Astrocyte (in vitro differentiated cells and primary cell): ENCODE measurements around the gene SLC44A5.

Experiments used
- CTCF ChIP-seq: IDR thresholded peaks from 2 replicates; pipeline ENCODE4 v1.5.1; 2011; ENCODE audit warnings: low read depth, mild to moderate bottlenecking, inconsistent platforms, low read length, moderate library complexity; ENCODE audit not compliant: insufficient read depth
- EZH2 ChIP-seq: IDR thresholded peaks from 2 replicates; pipeline ENCODE4 v1.6.1; 2012; ENCODE audit warnings: mild to moderate bottlenecking, low read length, inconsistent platforms; ENCODE audit not compliant: insufficient read depth

DNA sequence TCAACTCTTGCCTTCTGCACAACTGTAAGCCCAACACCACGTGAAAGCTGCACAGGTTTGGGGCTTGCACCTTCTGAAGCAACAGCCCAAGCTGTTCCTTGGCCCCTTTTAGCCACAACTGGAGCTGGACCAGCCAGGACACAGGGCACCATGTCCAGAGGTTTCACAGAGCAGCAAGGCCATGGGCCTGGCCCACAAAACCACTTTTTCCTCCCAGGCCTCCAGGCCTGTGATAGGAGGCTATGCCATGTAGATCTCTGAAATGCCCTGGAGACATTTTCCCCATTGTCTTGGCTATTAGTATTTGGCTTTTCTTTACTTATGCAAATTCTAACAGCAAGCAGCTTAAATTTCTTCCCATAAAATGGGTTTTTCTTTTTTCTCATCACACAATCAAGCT lies 126.1 kb downstream of the SLC44A5 start:
- TF ChIP-seq EZH2 (no peak), CTCF (no peak)
